ENCODE data around the gene SP100. TPM values are rescaled to one million over a fixed set of nuclear protein-coding genes. Genes with fewer than 3 reads are reported as not detected.

SP100 gene
- total and polyA plus RNA-seq, 11 donors = 32.6 to 133 (median 67.5) TPM

GRCh38 chr2:230417436-230417835 is 1.4 kb downstream of the SP100 start:
- 27 to 45% (median 37%) methylated on average over 4 of the region's 4 CpGs for WGBS, 4 donors
- peak overlapping the region in 10 of 12 donors; percentile 91 to 97 (median 95) for H3K27ac ChIP-seq
- H3K9me3 ChIP-seq = no peaks in the 10 kb centered on the region
- peak overlapping the region; percentile 19 to 77 (median 66) for H3K4me3 ChIP-seq
- no peaks in the 10 kb centered on the region for H3K27me3 ChIP-seq
- intact Hi-C loops (cut with DNase I) = loop anchor here in 3 of 10 donors (10.0 kb wide), 2 partner anchors 93 to 193 kb away; partner anchors contain the start of genes SP140L (in 2 of the 3) and SP140 (in 1 of the 3)
- H3K36me3 ChIP-seq = peaks cover 0 to 16% (median 0%) of the 10 kb centered on the region in 9 donors
- peaks cover 5 to 80% (median 45%) of the 10 kb centered on the region in 12 donors for H3K4me1 ChIP-seq
- TF ChIP-seq CTCF (IDR thresholded peaks at IDR 0.05) = no peak
- no peak for TF ChIP-seq POLR2A (IDR thresholded peaks at IDR 0.05)
- DNase-seq (no peak), ATAC-seq (no peak)

GRCh38 chr2:230418341-230419016 is 2.5 kb downstream of the SP100 start:
- no peaks in the 10 kb centered on the region for H3K9me3 ChIP-seq
- H3K27me3 ChIP-seq = no peaks in the 10 kb centered on the region
- H3K27ac ChIP-seq = peak overlapping the region in 11 of 12 donors; percentile 2 to 97 (median 91)
- peak overlapping the region in 11 of 12 donors; percentile 6 to 77 (median 67) for H3K4me3 ChIP-seq
- intact Hi-C loops (cut with DNase I) = loop anchor here in 3 of 10 donors (10.0 kb wide), 2 partner anchors 94 to 194 kb away; partner anchors contain the start of genes SP140L (in 2 of the 3) and SP140 (in 1 of the 3)
- DNase-seq = peak in 3 of 5 donors; percentile 41 to 57 (median 49)
- H3K36me3 ChIP-seq = peaks cover 0 to 23% (median 0%) of the 10 kb centered on the region in 9 donors
- H3K4me1 ChIP-seq = peaks cover 8 to 80% (median 51%) of the 10 kb centered on the region in 12 donors
- 22 to 31% (median 26%) methylated on average over 9 of the region's 9 CpGs for WGBS, 4 donors
- TF ChIP-seq CTCF (IDR thresholded peaks at IDR 0.05) (no peak), POLR2A (IDR thresholded peaks at IDR 0.05) (no peak)
- ATAC-seq = peak; percentile 56 to 71 (median 62)

- peak overlapping the region in 5 of 12 donors; percentile 61 to 77 (median 70) for H3K4me3 ChIP-seq
- ATAC-seq (no peak), DNase-seq (no peak)
- WGBS, 4 donors = 75 to 84% (median 83%) methylated on average over 4 of the region's 4 CpGs
- TF ChIP-seq CTCF (IDR thresholded peaks at IDR 0.05) (no peak), POLR2A (IDR thresholded peaks at IDR 0.05) (no peak)
- peaks cover 0 to 27% (median 0%) of the 10 kb centered on the region in 9 donors for H3K36me3 ChIP-seq
- no peaks in the 10 kb centered on the region for H3K27me3 ChIP-seq
- intact Hi-C loops (cut with DNase I) = loop anchor here in 3 of 10 donors (10.0 kb wide), 2 partner anchors 94 to 194 kb away; partner anchors contain the start of genes SP140L (in 2 of the 3) and SP140 (in 1 of the 3)
- peak overlapping the region in 8 of 12 donors; percentile 21 to 97 (median 94) for H3K27ac ChIP-seq
- H3K9me3 ChIP-seq = no peaks in the 10 kb centered on the region
- peaks cover 10 to 80% (median 58%) of the 10 kb centered on the region in 12 donors for H3K4me1 ChIP-seq
These were observed 3.2 kb downstream of the SP100 start for GRCh38 chr2:230419181-230419580.

- TF ChIP-seq POLR2A (IDR thresholded peaks at IDR 0.05) = no peak
- TF ChIP-seq CTCF (IDR thresholded peaks at IDR 0.05) = peak in 1 of 12 donors; percentile 5
- Histone ChIP-seq H3K36me3 (peaks cover 0 to 33% (median 0%) of the 10 kb centered on the region in 9 donors), H3K4me3 (no peak overlapping the region), H3K27me3 (no peaks in the 10 kb centered on the region), H3K9me3 (no peaks in the 10 kb centered on the region), H3K27ac (no peak overlapping the region), H3K4me1 (peaks cover 9 to 96% (median 66%) of the 10 kb centered on the region in 12 donors)
- DNase-seq (no peak), ATAC-seq (no peak)
- intact Hi-C loops (cut with DNase I) = no loop called here
- WGBS, 4 donors = 72 to 85% (median 78%) methylated on average over 4 of the region's 4 CpGs
These were observed 6.1 kb downstream of the SP100 start for GRCh38 chr2:230422149-230422548.
